ENCODE measurements around the gene LIPA. TPM values are rescaled to one million over a fixed set of nuclear protein-coding genes. Genes with fewer than 3 reads are reported as not detected.
A peak's percentile ranks its signal among the peaks of the same experiment; 100 is the strongest.

The LIPA gene
- total and polyA plus RNA-seq, 9 donors, result 26.6 to 191 (median 36.1) TPM

- H3K4me1 ChIP-seq (ENCODE audit: insufficient read depth), result peaks cover 2% of the 10 kb centered on the region
- peak within 1 kb of the TSS; percentile 47 for H3K4me3 ChIP-seq
- H3K27me3 ChIP-seq, result no peaks in the 10 kb centered on the region
- TF ChIP-seq EP300 (IDR thresholded peaks at IDR 0.05) (no peak), POLR2A (IDR thresholded peaks at IDR 0.05) (peak; percentile 46)
- TF ChIP-seq, protein P1, sequence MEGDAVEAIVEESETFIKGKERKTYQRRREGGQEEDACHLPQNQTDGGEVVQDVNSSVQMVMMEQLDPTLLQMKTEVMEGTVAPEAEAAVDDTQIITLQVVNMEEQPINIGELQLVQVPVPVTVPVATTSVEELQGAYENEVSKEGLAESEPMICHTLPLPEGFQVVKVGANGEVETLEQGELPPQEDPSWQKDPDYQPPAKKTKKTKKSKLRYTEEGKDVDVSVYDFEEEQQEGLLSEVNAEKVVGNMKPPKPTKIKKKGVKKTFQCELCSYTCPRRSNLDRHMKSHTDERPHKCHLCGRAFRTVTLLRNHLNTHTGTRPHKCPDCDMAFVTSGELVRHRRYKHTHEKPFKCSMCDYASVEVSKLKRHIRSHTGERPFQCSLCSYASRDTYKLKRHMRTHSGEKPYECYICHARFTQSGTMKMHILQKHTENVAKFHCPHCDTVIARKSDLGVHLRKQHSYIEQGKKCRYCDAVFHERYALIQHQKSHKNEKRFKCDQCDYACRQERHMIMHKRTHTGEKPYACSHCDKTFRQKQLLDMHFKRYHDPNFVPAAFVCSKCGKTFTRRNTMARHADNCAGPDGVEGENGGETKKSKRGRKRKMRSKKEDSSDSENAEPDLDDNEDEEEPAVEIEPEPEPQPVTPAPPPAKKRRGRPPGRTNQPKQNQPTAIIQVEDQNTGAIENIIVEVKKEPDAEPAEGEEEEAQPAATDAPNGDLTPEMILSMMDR (IDR thresholded peaks at IDR 0.05), result no peak
- 0 to 1% (median 1%) methylated on average over 28 of the region's 28 CpGs for WGBS, 3 donors
- DNase-seq, result peak; percentile 73 to 88 (median 77)
- H3K9me3 ChIP-seq, result no peaks in the 10 kb centered on the region
- peak within 1 kb of the TSS; percentile 34 to 76 for H3K27ac ChIP-seq
- no peaks in the 10 kb centered on the region for H3K36me3 ChIP-seq
- intact Hi-C loops (cut with DNase I), result loop anchor here in 1 of 4 donors (5.0 kb wide), 1 partner anchor 270 kb away; no protein-coding TSS in a partner anchor
Measured at GRCh38 chr10:89207181-89207800, 44.3 kb downstream of the LIPA start, which contains the start of gene CH25H. Gene CH25H (minus strand): TSS chr10:89207317. CDS start chr10:89207292, 25 bp downstream.

- H3K36me3 ChIP-seq, result no peaks in the 10 kb centered on the region
- intact Hi-C loops (cut with DNase I), result loop anchor here in 1 of 4 donors (5.0 kb wide), 1 partner anchor 269 kb away; no protein-coding TSS in a partner anchor
- DNase-seq, result peak; percentile 40 to 66 (median 54)
- WGBS, 3 donors, result 16 to 34% (median 22%) methylated on average over 40 to 42 of the region's 42 CpGs
- peak overlapping the region; percentile 16 to 34 for H3K27ac ChIP-seq
- H3K27me3 ChIP-seq, result no peaks in the 10 kb centered on the region
- peaks cover 2% of the 10 kb centered on the region for H3K4me1 ChIP-seq (ENCODE audit: insufficient read depth)
- TF ChIP-seq, protein P1 (IDR thresholded peaks at IDR 0.05), result no peak
- TF ChIP-seq POLR2A (IDR thresholded peaks at IDR 0.05) (no peak), EP300 (IDR thresholded peaks at IDR 0.05) (no peak)
- H3K4me3 ChIP-seq, result peak overlapping the region; percentile 47
- no peaks in the 10 kb centered on the region for H3K9me3 ChIP-seq
Measured at GRCh38 chr10:89206402-89207180, 45.0 kb downstream of the LIPA start.

DNA sequence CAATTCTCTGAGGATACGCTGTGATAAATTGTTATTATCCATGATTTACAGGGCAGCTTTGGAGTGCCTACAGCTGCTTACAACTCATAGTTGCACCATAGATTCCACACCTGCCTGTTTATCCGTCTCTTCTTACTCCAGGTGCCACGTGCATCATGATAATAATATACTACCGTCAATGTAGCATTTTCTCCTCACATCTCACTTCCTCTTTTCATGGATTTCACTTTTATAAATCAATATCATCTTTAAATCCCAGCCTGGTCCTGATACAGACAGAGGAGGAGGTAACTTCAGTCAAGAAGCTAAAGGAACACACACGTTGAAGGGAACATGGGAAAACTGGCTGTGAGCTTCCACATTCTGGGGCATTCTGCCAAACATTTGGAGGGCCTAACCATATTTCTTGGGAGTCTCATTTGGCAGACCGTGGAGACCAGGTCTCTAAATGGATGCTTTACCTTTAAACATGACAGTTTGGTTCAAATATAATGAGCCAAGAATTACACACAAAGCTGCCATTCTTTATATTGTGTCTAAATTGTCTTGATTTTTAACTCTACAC lies 46.9 kb downstream of the LIPA start:
- Histone ChIP-seq H3K36me3 (no peaks in the 10 kb centered on the region), H3K9me3 (no peaks in the 10 kb centered on the region), H3K4me1 (ENCODE audit: insufficient read depth) (peaks cover 2% of the 10 kb centered on the region), H3K4me3 (no peak overlapping the region), H3K27ac (no peak overlapping the region), H3K27me3 (no peaks in the 10 kb centered on the region)
- no peak for DNase-seq
- TF ChIP-seq POLR2A (IDR thresholded peaks at IDR 0.05) (no peak), EP300 (IDR thresholded peaks at IDR 0.05) (no peak)
- TF ChIP-seq, protein P1 (IDR thresholded peaks at IDR 0.05), result no peak
- 44 to 84% (median 65%) methylated on average over 6 of the region's 6 CpGs for WGBS, 3 donors
- intact Hi-C loops (cut with DNase I), result loop anchor here in 1 of 4 donors (5.0 kb wide), 1 partner anchor 267 kb away; no protein-coding TSS in a partner anchor

DNA sequence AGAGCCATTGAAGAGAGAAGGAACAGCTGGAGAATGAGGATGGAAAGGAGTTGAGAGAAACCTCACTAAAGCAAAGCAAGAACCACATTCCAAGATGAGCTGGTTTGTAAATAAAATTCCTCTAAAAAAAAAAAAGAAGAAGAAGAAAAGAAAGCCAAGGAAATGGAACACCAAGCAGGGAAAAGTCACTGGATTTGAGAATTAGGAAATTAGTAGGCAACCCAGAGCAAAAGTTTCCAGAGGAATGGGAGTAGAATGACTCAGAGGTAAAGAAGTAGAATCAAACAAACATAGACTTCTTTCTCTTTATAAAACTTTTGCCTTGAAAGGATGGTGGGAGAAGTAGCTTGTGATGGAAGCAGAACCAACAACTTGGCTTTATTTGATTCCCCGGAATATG lies 48.3 kb downstream of the LIPA start:
- no peak for DNase-seq
- no peak overlapping the region for H3K27ac ChIP-seq
- TF ChIP-seq POLR2A (IDR thresholded peaks at IDR 0.05) (no peak), EP300 (IDR thresholded peaks at IDR 0.05) (no peak)
- TF ChIP-seq, protein P1 (IDR thresholded peaks at IDR 0.05), result no peak
- peaks cover 1% of the 10 kb centered on the region for H3K4me1 ChIP-seq (ENCODE audit: insufficient read depth)
- H3K27me3 ChIP-seq, result no peaks in the 10 kb centered on the region
- intact Hi-C loops (cut with DNase I), result no loop called here
- WGBS, 3 donors, result 84 to 90% (median 88%) methylated on average over 1 of the region's 1 CpG
- H3K36me3 ChIP-seq, result no peaks in the 10 kb centered on the region
- H3K4me3 ChIP-seq, result no peak overlapping the region
- no peaks in the 10 kb centered on the region for H3K9me3 ChIP-seq
